ENCODE data around the gene HHIPL2.

DNA sequence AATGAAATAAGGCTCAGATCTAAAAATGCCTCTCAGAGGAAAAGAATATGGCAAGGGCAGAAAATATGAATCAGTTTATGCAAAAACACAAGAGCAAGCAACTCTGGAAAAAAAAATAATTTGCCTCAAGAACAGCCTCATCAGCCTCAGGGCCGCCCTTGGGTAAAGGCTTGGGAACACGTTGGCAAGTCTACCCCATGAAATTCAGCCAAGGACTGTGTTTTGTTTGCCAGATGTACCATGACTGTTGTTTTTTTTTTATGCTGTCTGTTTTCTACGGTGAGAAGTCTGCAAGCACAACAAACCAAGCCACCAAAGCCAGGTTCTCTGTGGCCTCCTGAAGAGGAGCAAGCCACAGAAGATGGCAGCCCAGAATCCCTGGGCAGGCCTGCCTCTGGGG, 18.0 kb downstream of the HHIPL2 start:
- TF ChIP-seq, protein P1, sequence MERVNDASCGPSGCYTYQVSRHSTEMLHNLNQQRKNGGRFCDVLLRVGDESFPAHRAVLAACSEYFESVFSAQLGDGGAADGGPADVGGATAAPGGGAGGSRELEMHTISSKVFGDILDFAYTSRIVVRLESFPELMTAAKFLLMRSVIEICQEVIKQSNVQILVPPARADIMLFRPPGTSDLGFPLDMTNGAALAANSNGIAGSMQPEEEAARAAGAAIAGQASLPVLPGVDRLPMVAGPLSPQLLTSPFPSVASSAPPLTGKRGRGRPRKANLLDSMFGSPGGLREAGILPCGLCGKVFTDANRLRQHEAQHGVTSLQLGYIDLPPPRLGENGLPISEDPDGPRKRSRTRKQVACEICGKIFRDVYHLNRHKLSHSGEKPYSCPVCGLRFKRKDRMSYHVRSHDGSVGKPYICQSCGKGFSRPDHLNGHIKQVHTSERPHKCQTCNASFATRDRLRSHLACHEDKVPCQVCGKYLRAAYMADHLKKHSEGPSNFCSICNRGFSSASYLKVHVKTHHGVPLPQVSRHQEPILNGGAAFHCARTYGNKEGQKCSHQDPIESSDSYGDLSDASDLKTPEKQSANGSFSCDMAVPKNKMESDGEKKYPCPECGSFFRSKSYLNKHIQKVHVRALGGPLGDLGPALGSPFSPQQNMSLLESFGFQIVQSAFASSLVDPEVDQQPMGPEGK (CRISPR knock-in tag; IDR thresholded peaks at IDR 0.05; ENCODE audit: borderline replicate concordance): no peak
- TF ChIP-seq, protein P2, sequence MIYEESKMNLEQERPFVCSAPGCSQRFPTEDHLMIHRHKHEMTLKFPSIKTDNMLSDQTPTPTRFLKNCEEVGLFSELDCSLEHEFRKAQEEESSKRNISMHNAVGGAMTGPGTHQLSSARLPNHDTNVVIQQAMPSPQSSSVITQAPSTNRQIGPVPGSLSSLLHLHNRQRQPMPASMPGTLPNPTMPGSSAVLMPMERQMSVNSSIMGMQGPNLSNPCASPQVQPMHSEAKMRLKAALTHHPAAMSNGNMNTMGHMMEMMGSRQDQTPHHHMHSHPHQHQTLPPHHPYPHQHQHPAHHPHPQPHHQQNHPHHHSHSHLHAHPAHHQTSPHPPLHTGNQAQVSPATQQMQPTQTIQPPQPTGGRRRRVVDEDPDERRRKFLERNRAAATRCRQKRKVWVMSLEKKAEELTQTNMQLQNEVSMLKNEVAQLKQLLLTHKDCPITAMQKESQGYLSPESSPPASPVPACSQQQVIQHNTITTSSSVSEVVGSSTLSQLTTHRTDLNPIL (CRISPR knock-in tag; IDR thresholded peaks at IDR 0.05; ENCODE audit: low read depth): no peak
- TF ChIP-seq ZFP3 (CRISPR knock-in tag; IDR thresholded peaks at IDR 0.05) (no peak), ZC3H10 (CRISPR knock-in tag; IDR thresholded peaks at IDR 0.05) (no peak), TOX (CRISPR knock-in tag; IDR thresholded peaks at IDR 0.05; ENCODE audit: borderline replicate concordance) (no peak), ZFP30 (CRISPR knock-in tag; IDR thresholded peaks at IDR 0.05) (no peak)

All from SK-N-SH treated with all-trans-retinoic acid at 6 μM for 48 hours (cell line).